Measurements from ENCODE around the gene KRT15.

The KRT15 gene

GRCh38 chr17:41556931-41557330, 38.2 kb upstream of the KRT15 start:
- DNase-seq (ENCODE audit: low read depth): no peak
- no peak for TF ChIP-seq CTCF (conservative IDR thresholded peaks at IDR 0.05; ENCODE audit: control insufficient read depth, insufficient read depth, low read depth, low read length)
- H3K4me3 ChIP-seq (ENCODE audit: control insufficient read depth, low read depth, low read length): no peak overlapping the region

- no peak overlapping the region for H3K4me3 ChIP-seq (ENCODE audit: control insufficient read depth, low read depth, low read length)
- no peak for DNase-seq (ENCODE audit: low read depth)
- TF ChIP-seq CTCF (conservative IDR thresholded peaks at IDR 0.05; ENCODE audit: control insufficient read depth, insufficient read depth, low read depth, low read length): no peak
Observed at GRCh38 chr17:41556306-41556705, 37.6 kb upstream of the KRT15 start.

DNA sequence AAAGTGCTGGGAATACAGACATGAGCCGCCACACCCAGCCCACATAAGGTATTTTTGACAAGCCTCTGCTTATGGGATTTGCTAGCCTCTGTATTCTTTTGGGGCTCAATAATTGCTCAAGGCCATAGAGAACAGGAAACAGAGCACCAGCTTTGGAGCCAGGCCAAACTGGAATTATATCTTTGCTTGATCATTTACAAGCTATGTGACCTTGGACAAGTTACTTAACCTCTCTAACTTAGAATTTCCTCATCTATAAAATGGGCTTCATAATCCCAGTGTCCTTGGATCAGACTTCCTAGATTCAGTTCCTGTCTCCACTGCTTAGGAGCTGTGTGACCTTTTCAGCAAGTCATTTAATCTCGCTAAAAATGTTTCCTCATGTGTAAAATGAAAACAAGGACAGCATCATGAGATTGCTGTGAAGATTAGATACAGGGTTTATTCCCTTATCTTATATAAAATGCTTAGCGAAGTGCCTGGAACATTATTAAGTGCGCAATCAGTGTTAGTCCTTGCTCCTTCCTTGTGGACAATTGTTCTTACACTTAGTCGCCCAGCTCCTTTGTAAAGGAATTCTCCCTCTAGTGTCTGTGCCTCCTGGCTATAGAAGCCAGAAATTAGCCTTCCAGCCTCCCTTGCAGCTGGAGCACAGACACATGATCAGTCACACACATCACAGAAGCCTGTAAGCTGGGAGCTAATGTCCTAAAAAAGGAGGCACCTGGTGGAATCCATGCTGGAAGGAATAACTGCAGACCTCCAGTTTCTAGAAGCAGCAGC, 36.6 kb upstream of the KRT15 start:
- peak; percentile 25 for DNase-seq (ENCODE audit: low read depth)
- TF ChIP-seq CTCF (conservative IDR thresholded peaks at IDR 0.05; ENCODE audit: control insufficient read depth, insufficient read depth, low read depth, low read length): no peak
- H3K4me3 ChIP-seq (ENCODE audit: control insufficient read depth, low read depth, low read length): no peak overlapping the region

DNA sequence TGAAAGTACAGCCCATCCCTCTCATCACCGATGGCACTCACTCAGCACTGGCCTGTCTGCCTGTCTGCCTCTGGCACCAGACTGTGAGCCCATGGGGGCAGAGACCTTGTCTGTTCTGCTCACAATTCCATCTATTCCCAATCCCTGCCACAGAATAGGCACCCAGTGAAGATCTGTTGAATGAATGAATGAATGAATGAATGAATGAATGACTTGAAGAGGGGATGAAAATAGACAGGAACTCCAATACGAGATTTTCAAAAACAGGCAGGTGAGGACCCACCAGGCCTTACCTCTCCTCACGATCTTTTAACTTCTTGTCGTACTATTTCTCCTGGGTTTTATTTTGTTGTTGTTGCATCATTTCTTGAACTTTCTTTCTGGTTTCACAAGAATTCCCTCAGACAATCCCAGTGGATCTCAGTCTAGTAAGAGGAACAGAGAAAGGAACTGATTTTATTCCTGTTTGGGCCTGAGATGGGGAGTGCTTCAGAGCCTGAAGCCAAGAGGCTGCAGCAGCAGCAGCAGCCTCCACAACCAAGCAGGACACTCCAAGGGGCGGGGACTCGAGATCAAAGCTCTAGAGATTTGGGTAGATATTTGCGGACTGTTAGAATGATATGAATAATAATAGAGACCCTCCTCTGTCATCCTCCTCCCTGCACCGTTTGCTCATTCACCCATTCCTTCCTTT, 35.4 kb upstream of the KRT15 start:
- DNase-seq (ENCODE audit: low read depth): peak; percentile 26
- no peak for TF ChIP-seq CTCF (conservative IDR thresholded peaks at IDR 0.05; ENCODE audit: control insufficient read depth, insufficient read depth, low read depth, low read length)
- no peak overlapping the region for H3K4me3 ChIP-seq (ENCODE audit: control insufficient read depth, low read depth, low read length)

GRCh38 chr17:41553176-41553575, 34.5 kb upstream of the KRT15 start:
- H3K4me3 ChIP-seq (ENCODE audit: control insufficient read depth, low read depth, low read length): no peak overlapping the region
- DNase-seq (ENCODE audit: low read depth): peak; percentile 56
- no peak for TF ChIP-seq CTCF (conservative IDR thresholded peaks at IDR 0.05; ENCODE audit: control insufficient read depth, insufficient read depth, low read depth, low read length)

DNA sequence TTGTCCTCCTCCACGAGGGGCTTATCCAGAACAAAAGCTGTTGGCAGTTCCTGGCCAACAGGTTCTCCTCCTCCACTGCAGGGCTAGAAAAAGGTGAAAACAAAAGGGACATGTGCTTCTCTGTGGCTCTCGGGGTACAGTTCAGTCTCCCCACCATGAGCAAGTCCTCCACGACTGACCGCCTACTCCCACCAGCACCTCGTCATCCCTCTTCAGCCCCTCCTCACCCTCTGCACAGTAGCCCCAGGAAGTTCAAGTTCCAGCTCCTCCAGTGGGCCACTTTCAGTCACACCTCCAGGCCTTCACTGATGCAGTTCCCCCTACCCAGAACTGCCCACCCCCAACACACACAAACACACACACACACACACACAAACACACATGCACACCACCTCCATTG, 33.8 kb upstream of the KRT15 start:
- DNase-seq (ENCODE audit: low read depth): no peak
- no peak for TF ChIP-seq CTCF (conservative IDR thresholded peaks at IDR 0.05; ENCODE audit: control insufficient read depth, insufficient read depth, low read depth, low read length)
- H3K4me3 ChIP-seq (ENCODE audit: control insufficient read depth, low read depth, low read length): no peak overlapping the region

Data from fibroblast of mammary gland (primary cell).